OCI-LY1 (cell line): ENCODE measurements around the gene OAT.

Source experiments
- H2AFZ ChIP-seq: fragments of 200-600 bp; sonication (generic), shearing (Covaris generic); 2 replicates; pipeline ENCODE4 v1.6.0; 2014; ENCODE audit warnings: antibody characterized with exemption, mild to moderate bottlenecking, low read length
- H3F3A ChIP-seq: fragments of 200-600 bp; sonication (generic), shearing (Covaris generic); 2 replicates; pipeline ENCODE4 v1.6.0; 2014; ENCODE audit warnings: mild to moderate bottlenecking, antibody characterized with exemption, low read length, moderate library complexity; ENCODE audit not compliant: insufficient read depth
- H3K27ac ChIP-seq: fragments of 200-600 bp; sonication (generic); 2 replicates; pipeline ENCODE4 v1.5.1; 2014; ENCODE audit warnings: low read length, mixed run types, mild to moderate bottlenecking, low read depth; ENCODE audit not compliant: poor library complexity, severe bottlenecking
- H3K27me3 ChIP-seq: fragments of 200-600 bp; sonication (generic); 2 replicates; pipeline ENCODE4 v1.6.0; 2014; ENCODE audit warnings: antibody characterized with exemption, mild to moderate bottlenecking, low read length, moderate library complexity; ENCODE audit not compliant: insufficient read depth
- H3K36me3 ChIP-seq: fragments of 200-600 bp; sonication (generic); 2 replicates; pipeline ENCODE4 v1.6.1; 2014; ENCODE audit warnings: mild to moderate bottlenecking, antibody characterized with exemption, low read length, moderate library complexity, mixed read lengths; ENCODE audit not compliant: insufficient read depth
- H3K4me1 ChIP-seq: fragments of 200-600 bp; sonication (generic); 2 replicates; pipeline ENCODE4 v1.5.1; 2014; ENCODE audit warnings: mild to moderate bottlenecking, low read length, moderate library complexity; ENCODE audit not compliant: insufficient read depth, severe bottlenecking
- H3K4me2 ChIP-seq: fragments of 200-600 bp; sonication (generic), shearing (Covaris generic); 2 replicates; pipeline ENCODE4 v1.6.1; 2014; ENCODE audit warnings: low read length
- H3K4me3 ChIP-seq: fragments of 200-600 bp; sonication (generic); 2 replicates; pipeline ENCODE4 v1.5.1; 2014; ENCODE audit warnings: low read length, low read depth, mild to moderate bottlenecking, mixed read lengths; ENCODE audit not compliant: poor library complexity, severe bottlenecking
- H3K79me2 ChIP-seq: fragments of 200-600 bp; shearing (Covaris generic); 2 replicates; pipeline ENCODE4 v1.6.1; 2016; ENCODE audit warnings: mixed run types, low read length, mixed read lengths; ENCODE audit not compliant: insufficient read depth
- H3K9ac ChIP-seq: fragments of 200-600 bp; sonication (generic), shearing (Covaris generic); 2 replicates; pipeline ENCODE4 v1.6.1; 2014; ENCODE audit warnings: mild to moderate bottlenecking, low read length, mixed read lengths
- H3K9me2 ChIP-seq: fragments of 200-600 bp; sonication (generic), shearing (Covaris generic); 2 replicates; pipeline ENCODE4 v1.6.1; 2014; ENCODE audit warnings: low read depth, mild to moderate bottlenecking, low read length, mixed read lengths
- H3K9me3 ChIP-seq: fragments of 200-600 bp; shearing (Covaris generic); 2 replicates; pipeline ENCODE4 v1.6.1; 2014; ENCODE audit warnings: low read length, mixed read lengths
- H4K20me1 ChIP-seq: fragments of 200-600 bp; sonication (generic), shearing (Covaris generic); 2 replicates; pipeline ENCODE4 v1.6.0; 2016; ENCODE audit warnings: mild to moderate bottlenecking, low read length; ENCODE audit not compliant: insufficient read depth
- EZH2 ChIP-seq: fragments of 200-600 bp; sonication (generic), shearing (Covaris generic); IDR thresholded peaks from 2 replicates; pipeline ENCODE4 v1.8.0; 2017; ENCODE audit warnings: borderline replicate concordance, mixed run types, mild to moderate bottlenecking, antibody characterized with exemption, low read length, moderate library complexity, mixed read lengths
- TF ChIP-seq, protein P1 (sequence below): fragments of 200-600 bp; sonication (generic), shearing (Covaris generic); IDR thresholded peaks from 2 replicates; pipeline ENCODE4 v1.5.1; 2017; ENCODE audit warnings: mild to moderate bottlenecking, antibody characterized with exemption, low read length, moderate library complexity, mixed read lengths

OAT gene

GRCh38 chr10:124362568-124362967, 56.2 kb downstream of the OAT start:
- TF ChIP-seq, protein P1, sequence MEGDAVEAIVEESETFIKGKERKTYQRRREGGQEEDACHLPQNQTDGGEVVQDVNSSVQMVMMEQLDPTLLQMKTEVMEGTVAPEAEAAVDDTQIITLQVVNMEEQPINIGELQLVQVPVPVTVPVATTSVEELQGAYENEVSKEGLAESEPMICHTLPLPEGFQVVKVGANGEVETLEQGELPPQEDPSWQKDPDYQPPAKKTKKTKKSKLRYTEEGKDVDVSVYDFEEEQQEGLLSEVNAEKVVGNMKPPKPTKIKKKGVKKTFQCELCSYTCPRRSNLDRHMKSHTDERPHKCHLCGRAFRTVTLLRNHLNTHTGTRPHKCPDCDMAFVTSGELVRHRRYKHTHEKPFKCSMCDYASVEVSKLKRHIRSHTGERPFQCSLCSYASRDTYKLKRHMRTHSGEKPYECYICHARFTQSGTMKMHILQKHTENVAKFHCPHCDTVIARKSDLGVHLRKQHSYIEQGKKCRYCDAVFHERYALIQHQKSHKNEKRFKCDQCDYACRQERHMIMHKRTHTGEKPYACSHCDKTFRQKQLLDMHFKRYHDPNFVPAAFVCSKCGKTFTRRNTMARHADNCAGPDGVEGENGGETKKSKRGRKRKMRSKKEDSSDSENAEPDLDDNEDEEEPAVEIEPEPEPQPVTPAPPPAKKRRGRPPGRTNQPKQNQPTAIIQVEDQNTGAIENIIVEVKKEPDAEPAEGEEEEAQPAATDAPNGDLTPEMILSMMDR, result no peak
- no peak for TF ChIP-seq EZH2
- Histone ChIP-seq H4K20me1 (no peaks in the 10 kb centered on the region), H3K27ac (no peak overlapping the region)

DNA sequence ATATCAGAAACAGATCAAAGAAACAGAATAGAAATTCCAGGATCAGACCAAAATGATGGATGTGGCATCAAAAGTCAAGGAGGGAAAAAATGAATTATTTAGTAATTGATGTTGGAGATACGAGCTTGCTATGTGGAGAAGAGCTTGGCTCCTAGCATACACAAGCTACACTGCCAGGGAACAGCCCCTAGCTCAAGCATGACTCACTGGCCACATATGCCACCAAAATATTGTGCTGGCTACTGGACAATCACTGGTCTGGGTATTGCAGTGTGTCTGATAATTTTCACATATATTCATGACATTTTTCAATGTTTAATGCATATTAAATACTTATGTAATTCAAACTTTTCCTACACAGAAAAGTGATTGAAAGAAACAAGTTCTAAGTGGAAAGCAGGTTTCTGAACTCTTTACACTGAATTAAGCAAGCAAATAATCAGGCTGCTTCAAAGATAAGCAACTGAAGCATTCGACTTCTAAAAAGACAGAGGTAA, 59.3 kb downstream of the OAT start:
- Histone ChIP-seq H3F3A (no peaks in the 10 kb centered on the region), H3K9ac (no peak overlapping the region), H3K27ac (no peak overlapping the region), H3K9me2 (no peaks in the 10 kb centered on the region), H3K9me3 (no peaks in the 10 kb centered on the region), H3K4me3 (no peak overlapping the region), H3K4me2 (no peak overlapping the region), H3K4me1 (peaks cover 8% of the 10 kb centered on the region), H3K79me2 (no peaks in the 10 kb centered on the region), H3K27me3 (peaks cover 15% of the 10 kb centered on the region; the same call in 1 of the 2 replicates), H2AFZ (no peak overlapping the region), H3K36me3 (no peaks in the 10 kb centered on the region), H4K20me1 (no peaks in the 10 kb centered on the region)
- TF ChIP-seq EZH2, result no peak
- TF ChIP-seq, protein P1, result no peak

More at GRCh38 chr10:124362568-124362967, 56.2 kb downstream of the OAT start:
- Histone ChIP-seq H3K4me3 (no peak overlapping the region), H2AFZ (no peak overlapping the region), H3K9me3 (no peaks in the 10 kb centered on the region), H3K9me2 (no peaks in the 10 kb centered on the region), H3K4me2 (no peak overlapping the region), H3K4me1 (no peaks in the 10 kb centered on the region), H3F3A (no peaks in the 10 kb centered on the region), H3K36me3 (no peaks in the 10 kb centered on the region), H3K9ac (no peak overlapping the region), H3K27me3 (peaks cover 8% of the 10 kb centered on the region; the same call in 1 of the 2 replicates), H3K79me2 (no peaks in the 10 kb centered on the region)

GRCh38 chr10:124357561-124357885, 61.2 kb downstream of the OAT start:
- Histone ChIP-seq H3K27ac (no peak overlapping the region), H3K36me3 (no peaks in the 10 kb centered on the region), H3F3A (no peaks in the 10 kb centered on the region), H3K4me1 (peaks cover 8% of the 10 kb centered on the region), H3K9ac (no peak overlapping the region), H3K9me3 (no peaks in the 10 kb centered on the region), H3K4me2 (no peak overlapping the region), H4K20me1 (no peaks in the 10 kb centered on the region), H3K4me3 (no peak overlapping the region), H3K27me3 (peaks cover 15% of the 10 kb centered on the region; the same call in 1 of the 2 replicates), H3K9me2 (no peaks in the 10 kb centered on the region), H2AFZ (no peak overlapping the region), H3K79me2 (no peaks in the 10 kb centered on the region)
- TF ChIP-seq EZH2, result no peak
- TF ChIP-seq, protein P1, result no peak
